ENCODE data around the gene MAPKAPK2. TPM values are rescaled to one million over a fixed set of nuclear protein-coding genes. Genes with fewer than 3 reads are reported as not detected.

The MAPKAPK2 gene
- total RNA-seq, 2 experiments from 2014 or later: 96.9 to 97.4 TPM

GRCh38 chr1:206661161-206661820 lies 23.4 kb upstream of the MAPKAPK2 start:
- H3K27ac Mint-ChIP-seq: no peak overlapping the region
- H3K4me1 Mint-ChIP-seq (ENCODE audit: low read depth): peaks cover 29% of the 10 kb centered on the region
- peaks cover 22% of the 10 kb centered on the region for H3K27me3 Mint-ChIP-seq
- no peak overlapping the region for H3K4me3 Mint-ChIP-seq
- no peaks in the 10 kb centered on the region for H3K9me3 Mint-ChIP-seq
- H3K36me3 Mint-ChIP-seq: no peaks in the 10 kb centered on the region
- ChIA-PET POLR2A (no interaction called here), CTCF (interaction anchor here (0.8 to 14.8 kb wide), 6 partner anchors 12 to 202 kb away, joined by 3 to 399 read pairs (median 12); partner anchors contain the start of gene DYRK3)
- intact Hi-C loops (cut with micrococcal nuclease): no loop called here
- DNase-seq: no peak

GRCh38 chr1:206662396-206663092 lies 22.2 kb upstream of the MAPKAPK2 start:
- intact Hi-C loops (cut with micrococcal nuclease): no loop called here
- POLR2A ChIA-PET: interaction anchor here (0.8 to 2.7 kb wide), 6 partner anchors 27 to 169 kb away, joined by 3 to 10 read pairs (median 3); partner anchors contain the start of genes DYRK3, EIF2D and RASSF5
- CTCF ChIA-PET: interaction anchor here (0.8 to 14.8 kb wide), 34 partner anchors 10 to 324 kb away, joined by 3 to 399 read pairs (median 14); partner anchors contain the start of genes DYRK3, EIF2D and IKBKE
- Mint-ChIP-seq H3K9me3 (no peaks in the 10 kb centered on the region), H3K27ac (peak overlapping the region; percentile 49), H3K4me3 (peak overlapping the region; percentile 18), H3K36me3 (no peaks in the 10 kb centered on the region), H3K27me3 (peaks cover 18% of the 10 kb centered on the region), H3K4me1 (ENCODE audit: low read depth) (peaks cover 30% of the 10 kb centered on the region)
- no peak for DNase-seq

- H3K9me3 Mint-ChIP-seq: no peaks in the 10 kb centered on the region
- no peak overlapping the region for H3K4me3 Mint-ChIP-seq
Observed at GRCh38 chr1:206663362-206663761, 21.3 kb upstream of the MAPKAPK2 start.

DNA sequence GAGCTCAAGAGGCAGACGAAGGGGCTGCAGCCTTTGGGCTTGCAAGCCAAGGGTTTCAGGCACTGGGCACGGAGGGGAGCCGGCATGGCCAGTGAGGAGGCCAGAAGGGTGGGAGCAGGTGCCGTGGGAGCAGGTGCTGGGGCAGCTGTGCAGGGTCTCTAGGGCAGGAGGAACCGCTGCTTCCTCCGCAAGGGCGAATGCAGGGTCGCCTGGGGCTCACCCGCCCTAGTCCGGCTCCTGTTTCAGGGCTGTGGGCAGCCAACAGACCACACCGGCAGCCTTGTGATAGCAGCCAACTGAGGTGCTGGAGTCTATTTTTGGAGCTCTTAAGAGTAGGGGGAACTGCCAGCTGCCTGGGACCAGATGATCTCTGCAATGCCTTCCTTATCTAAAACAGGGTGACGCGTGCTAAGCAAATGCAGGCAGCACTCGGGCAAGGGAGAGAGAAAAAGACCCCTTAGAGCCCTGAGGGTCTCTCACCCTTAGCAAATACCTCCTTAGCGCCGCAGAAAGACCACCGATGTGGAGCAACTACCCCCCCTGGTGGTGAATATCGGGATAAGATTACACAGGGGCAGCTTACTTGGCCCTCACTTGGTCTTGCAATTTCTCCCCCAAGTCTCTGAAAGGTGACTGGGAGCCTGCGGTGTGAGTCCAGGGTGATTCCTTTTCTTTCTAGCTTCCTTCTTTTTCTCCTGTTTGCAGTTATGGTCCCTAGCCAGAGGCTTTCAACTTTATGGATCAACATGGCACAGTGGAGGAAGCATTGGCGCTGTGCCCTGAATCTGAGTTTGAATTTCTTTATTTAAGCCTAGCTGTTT lies 20.7 kb upstream of the MAPKAPK2 start:
- CTCF ChIA-PET: interaction anchor here (0.5 to 14.8 kb wide), 75 partner anchors 9 to 371 kb away, joined by 3 to 399 read pairs (median 6); partner anchors contain the start of genes DYRK3, EIF2D, FCMR and IKBKE
- Mint-ChIP-seq H3K36me3 (no peaks in the 10 kb centered on the region), H3K27me3 (peaks cover 9% of the 10 kb centered on the region), H3K4me3 (no peak overlapping the region), H3K27ac (no peak overlapping the region), H3K9me3 (no peaks in the 10 kb centered on the region), H3K4me1 (ENCODE audit: low read depth) (peaks cover 38% of the 10 kb centered on the region)
- POLR2A ChIA-PET: interaction anchor here (0.8 to 2.7 kb wide), 8 partner anchors 9 to 56 kb away, joined by 3 to 10 read pairs (median 3); partner anchors contain the start of gene DYRK3
- intact Hi-C loops (cut with micrococcal nuclease): loop anchor here (1.0 to 2.0 kb wide), 5 partner anchors 30 to 174 kb away; no protein-coding TSS in a partner anchor
- peak; percentile 78 for DNase-seq

More at GRCh38 chr1:206663362-206663761, 21.3 kb upstream of the MAPKAPK2 start:
- Mint-ChIP-seq H3K4me1 (ENCODE audit: low read depth) (peaks cover 38% of the 10 kb centered on the region), H3K36me3 (no peaks in the 10 kb centered on the region), H3K27ac (no peak overlapping the region), H3K27me3 (peaks cover 14% of the 10 kb centered on the region)
- intact Hi-C loops (cut with micrococcal nuclease): no loop called here
- CTCF ChIA-PET: interaction anchor here (0.7 to 14.8 kb wide), 67 partner anchors 10 to 324 kb away, joined by 3 to 399 read pairs (median 6); partner anchors contain the start of genes DYRK3, EIF2D, FCMR and IKBKE
- POLR2A ChIA-PET: interaction anchor here (0.8 to 2.7 kb wide), 10 partner anchors 20 to 169 kb away, joined by 3 to 10 read pairs (median 3); partner anchors contain the start of genes DYRK3, EIF2D and RASSF5
- no peak for DNase-seq

GRCh38 chr1:206664740-206665139 lies 20.0 kb upstream of the MAPKAPK2 start:
- CTCF ChIA-PET: interaction anchor here (0.6 to 14.8 kb wide), 59 partner anchors 9 to 1402 kb away, joined by 3 to 399 read pairs (median 7); partner anchors contain the start of genes DYRK3, EIF2D, FCMR and IKBKE
- no peak overlapping the region for H3K4me3 Mint-ChIP-seq
- H3K36me3 Mint-ChIP-seq: no peaks in the 10 kb centered on the region
- peaks cover 38% of the 10 kb centered on the region for H3K4me1 Mint-ChIP-seq (ENCODE audit: low read depth)
- H3K27ac Mint-ChIP-seq: no peak overlapping the region
- H3K27me3 Mint-ChIP-seq: peaks cover 9% of the 10 kb centered on the region
- no peaks in the 10 kb centered on the region for H3K9me3 Mint-ChIP-seq
- no peak for DNase-seq
- intact Hi-C loops (cut with micrococcal nuclease): loop anchor here (1.0 to 2.0 kb wide), 5 partner anchors 30 to 174 kb away; no protein-coding TSS in a partner anchor
- POLR2A ChIA-PET: interaction anchor here (0.9 to 1.6 kb wide), 3 partner anchors 9 to 30 kb away, joined by 3 to 6 read pairs (median 4); partner anchors contain the start of gene DYRK3

- ChIA-PET CTCF (interaction anchor here (0.8 to 14.8 kb wide), 12 partner anchors 10 to 316 kb away, joined by 3 to 399 read pairs (median 5); partner anchors contain the start of genes DYRK3 and EIF2D), POLR2A (interaction anchor here (0.6 kb wide), 1 partner anchor 52 kb away, joined by 3 read pairs; no protein-coding TSS in a partner anchor)
- H3K36me3 Mint-ChIP-seq: no peaks in the 10 kb centered on the region
- H3K4me3 Mint-ChIP-seq: no peak overlapping the region
- no peaks in the 10 kb centered on the region for H3K9me3 Mint-ChIP-seq
- H3K4me1 Mint-ChIP-seq (ENCODE audit: low read depth): peaks cover 36% of the 10 kb centered on the region
- no peak overlapping the region for H3K27ac Mint-ChIP-seq
- DNase-seq: no peak
- H3K27me3 Mint-ChIP-seq: peaks cover 9% of the 10 kb centered on the region
- intact Hi-C loops (cut with micrococcal nuclease): no loop called here
Observed at GRCh38 chr1:206666031-206666561, 18.6 kb upstream of the MAPKAPK2 start.

- Mint-ChIP-seq H3K9me3 (no peaks in the 10 kb centered on the region), H3K27ac (no peak overlapping the region), H3K4me1 (ENCODE audit: low read depth) (peaks cover 34% of the 10 kb centered on the region), H3K4me3 (no peak overlapping the region), H3K27me3 (peaks cover 9% of the 10 kb centered on the region), H3K36me3 (no peaks in the 10 kb centered on the region)
- DNase-seq: no peak
- intact Hi-C loops (cut with micrococcal nuclease): no loop called here
- POLR2A ChIA-PET: interaction anchor here (0.6 kb wide), 1 partner anchor 51 kb away, joined by 3 read pairs; no protein-coding TSS in a partner anchor
- CTCF ChIA-PET: interaction anchor here (0.6 to 14.8 kb wide), 13 partner anchors 15 to 190 kb away, joined by 3 to 399 read pairs (median 4); partner anchors contain the start of genes DYRK3 and EIF2D
Observed at GRCh38 chr1:206666954-206667665, 17.6 kb upstream of the MAPKAPK2 start.

- Mint-ChIP-seq H3K4me1 (ENCODE audit: low read depth) (peaks cover 21% of the 10 kb centered on the region), H3K36me3 (no peaks in the 10 kb centered on the region), H3K27ac (no peak overlapping the region), H3K4me3 (no peak overlapping the region), H3K27me3 (peaks cover 7% of the 10 kb centered on the region), H3K9me3 (no peaks in the 10 kb centered on the region)
- POLR2A ChIA-PET: no interaction called here
- CTCF ChIA-PET: interaction anchor here (1.0 to 14.8 kb wide), 7 partner anchors 15 to 179 kb away, joined by 3 to 399 read pairs (median 6); partner anchors contain the start of genes DYRK3 and EIF2D
- intact Hi-C loops (cut with micrococcal nuclease): no loop called here
- DNase-seq: no peak
Observed at GRCh38 chr1:206668351-206668750, 16.4 kb upstream of the MAPKAPK2 start.

GRCh38 chr1:206668874-206669410 lies 15.8 kb upstream of the MAPKAPK2 start:
- POLR2A ChIA-PET: no interaction called here
- no peak overlapping the region for H3K4me3 Mint-ChIP-seq
- no peak overlapping the region for H3K27ac Mint-ChIP-seq
- H3K36me3 Mint-ChIP-seq: no peaks in the 10 kb centered on the region
- peaks cover 15% of the 10 kb centered on the region for H3K4me1 Mint-ChIP-seq (ENCODE audit: low read depth)
- peaks cover 5% of the 10 kb centered on the region for H3K27me3 Mint-ChIP-seq
- DNase-seq: no peak
- intact Hi-C loops (cut with micrococcal nuclease): no loop called here
- no peaks in the 10 kb centered on the region for H3K9me3 Mint-ChIP-seq
- CTCF ChIA-PET: interaction anchor here (0.6 to 14.8 kb wide), 5 partner anchors 17 to 178 kb away, joined by 3 to 399 read pairs (median 139); partner anchors contain the start of genes DYRK3 and EIF2D

GRCh38 chr1:206672011-206672688 lies 12.6 kb upstream of the MAPKAPK2 start:
- no peaks in the 10 kb centered on the region for H3K27me3 Mint-ChIP-seq
- ChIA-PET POLR2A (no interaction called here), CTCF (interaction anchor here (0.7 to 2.9 kb wide), 4 partner anchors 9 to 202 kb away, joined by 5 to 39 read pairs (median 8); partner anchors contain the start of gene IKBKE)
- H3K4me1 Mint-ChIP-seq (ENCODE audit: low read depth): peaks cover 11% of the 10 kb centered on the region
- no peaks in the 10 kb centered on the region for H3K9me3 Mint-ChIP-seq
- intact Hi-C loops (cut with micrococcal nuclease): no loop called here
- no peak overlapping the region for H3K4me3 Mint-ChIP-seq
- DNase-seq: no peak
- H3K27ac Mint-ChIP-seq: no peak overlapping the region
- H3K36me3 Mint-ChIP-seq: no peaks in the 10 kb centered on the region

Data from activated CD4-positive, alpha-beta memory T cell treated with anti-CD3 and anti-CD28 coated beads for 36 hours (primary cell).